Measurements from ENCODE around the gene ITGA2B. TPM values are rescaled to one million over a fixed set of nuclear protein-coding genes. Genes with fewer than 3 reads are reported as not detected.

ITGA2B gene
- total and polyA plus RNA-seq, 2 experiments from 2014 or later = 13.3 to 13.9 TPM

DNA sequence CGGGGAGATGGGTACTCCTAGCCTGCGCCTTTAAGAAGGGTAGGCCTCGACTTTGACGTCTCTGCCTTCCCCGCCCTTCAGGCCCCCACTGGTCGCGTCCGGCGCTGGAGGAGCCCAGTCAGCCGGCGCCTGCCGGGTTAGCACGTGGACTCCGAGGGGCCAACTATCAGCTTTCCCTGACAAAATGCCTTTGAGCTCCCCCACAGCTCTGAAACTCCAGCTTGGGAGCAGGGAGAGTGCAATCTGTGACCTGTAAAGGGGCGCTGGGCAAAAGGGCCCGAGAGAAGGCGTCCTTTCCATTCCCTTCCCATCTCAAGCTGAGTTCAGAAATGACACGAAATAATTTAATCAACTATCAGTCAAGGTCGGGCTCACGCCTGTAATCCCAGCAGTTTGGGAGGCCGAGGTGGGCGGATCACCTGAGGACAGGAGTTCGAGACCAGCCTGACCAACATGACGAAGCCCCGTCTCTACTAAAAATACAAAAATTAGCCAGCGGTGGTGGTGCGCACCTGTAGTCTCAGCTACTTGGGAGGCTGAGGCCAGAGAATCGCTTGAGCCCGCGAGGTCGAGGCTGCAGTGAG lies 62.5 kb downstream of the ITGA2B start:
- H3K36me3 Mint-ChIP-seq (ENCODE audit: low read depth) = peaks cover 7% of the 10 kb centered on the region; the same call in 2 of the 3 replicates
- no peaks in the 10 kb centered on the region for H3K9me3 Mint-ChIP-seq
- H3K79me2 ChIP-seq (replicated peaks; ENCODE audit: insufficient read depth) = peaks cover 9% of the 10 kb centered on the region
- H3K27me3 Mint-ChIP-seq (ENCODE audit: insufficient read depth, low read depth, poor library complexity) = peaks cover 24% of the 10 kb centered on the region
- ATAC-seq = peak; percentile 61
- H3K4me3 ChIP-seq = peak overlapping the region; percentile 42; the same call in 1 of the 2 replicates
- no peak overlapping the region for H3K27ac ChIP-seq (ENCODE audit: low read depth)
- H2AFZ ChIP-seq = no peak overlapping the region
- H3K36me3 ChIP-seq (ENCODE audit: insufficient read depth) = 0 out of 2 replicates have a peak, but pooled peaks cover 4% of the 10 kb centered on the region
- H3K27me3 ChIP-seq (ENCODE audit: insufficient read depth) = peaks cover 16% of the 10 kb centered on the region
- no peak for TF ChIP-seq ZNF331 (CRISPR knock-in tag; IDR thresholded peaks at IDR 0.05; ENCODE audit: low read depth)
- peak; percentile 14 for TF ChIP-seq EZH2 (IDR thresholded peaks at IDR 0.05; ENCODE audit: low read depth, unreplicated experiment)
- TF ChIP-seq CREB1 (CRISPR knock-in tag; IDR thresholded peaks at IDR 0.05; ENCODE audit: low read depth) = peak; percentile 68
- TF ChIP-seq NANOG (IDR thresholded peaks at IDR 0.05; ENCODE audit: borderline replicate concordance) = no peak
- no peaks in the 10 kb centered on the region for H3K9me2 ChIP-seq (ENCODE audit: insufficient read depth)
- H3K4me1 Mint-ChIP-seq = peaks cover 11% of the 10 kb centered on the region; the same call in 2 of the 3 replicates
- H3K4me1 ChIP-seq (ENCODE audit: insufficient read depth) = no peaks in the 10 kb centered on the region; the same call in 1 of the 2 replicates
- peaks cover 8% of the 10 kb centered on the region; the same call in 1 of the 2 replicates for H3F3A ChIP-seq (replicated peaks; ENCODE audit: low read depth)
- peak overlapping the region; percentile 53; the same call in 1 of the 2 replicates for H3K4me2 ChIP-seq
- no peaks in the 10 kb centered on the region for H4K20me1 ChIP-seq (replicated peaks; ENCODE audit: insufficient read depth)
- H3K4me3 Mint-ChIP-seq = peak overlapping the region; percentile 54; the same call in 2 of the 3 replicates
- DNase-seq (ENCODE audit: low spot score) = peak; percentile 99
- no peak overlapping the region for H3K27ac Mint-ChIP-seq

DNA sequence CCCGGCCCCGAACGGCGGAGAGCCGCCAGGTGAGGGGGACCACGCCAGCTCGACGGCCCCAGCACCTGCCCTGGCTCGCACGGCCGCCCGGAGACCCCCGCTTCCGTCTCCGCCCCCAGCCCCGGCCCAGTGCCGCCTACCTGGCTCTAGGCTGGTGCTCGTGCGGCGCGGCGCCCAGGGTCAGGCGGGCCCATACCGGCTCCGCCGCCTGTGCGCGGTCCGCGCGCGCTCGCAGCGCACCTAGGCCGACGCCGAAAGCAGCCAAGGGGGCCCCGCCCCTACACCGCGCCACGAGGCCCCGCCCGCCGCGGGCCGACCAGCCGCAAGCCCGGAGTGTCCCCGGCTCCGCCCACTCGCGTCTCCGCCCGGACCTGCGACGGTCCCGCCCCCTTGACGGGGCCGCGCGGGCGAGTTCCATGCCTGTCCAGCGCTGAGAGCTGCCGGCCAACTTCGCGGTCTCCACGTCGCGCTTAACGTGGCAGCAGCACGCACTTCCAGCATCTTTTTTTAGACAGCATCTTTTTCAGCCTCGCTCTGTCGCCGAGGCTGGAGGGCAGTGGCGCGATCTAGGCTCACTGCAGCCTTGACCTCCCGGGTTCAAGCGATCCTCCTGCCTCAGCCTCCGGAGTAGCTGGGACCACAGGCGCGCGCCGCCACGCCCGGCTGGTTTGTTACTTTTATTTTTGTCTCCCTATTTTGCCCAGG lies 64.7 kb downstream of the ITGA2B start, which contains the start of gene SLC25A39:
Gene SLC25A39 (minus strand): TSS at position 253 of the 705 bp plus-strand sequence. CDS start 1,261 bp downstream, outside the sequence.
- Histone ChIP-seq H3K27me3 (ENCODE audit: insufficient read depth) (peaks cover 16% of the 10 kb centered on the region), H4K20me1 (replicated peaks; ENCODE audit: insufficient read depth) (no peaks in the 10 kb centered on the region), H3K36me3 (ENCODE audit: insufficient read depth) (0 out of 2 replicates have a peak, but pooled peaks cover 4% of the 10 kb centered on the region), H3K4me2 (peak within 1 kb of the TSS; percentile 92), H2AFZ (peak within 1 kb of the TSS; percentile 90), H3K27ac (ENCODE audit: low read depth) (no peak within 1 kb of the TSS), H3F3A (replicated peaks; ENCODE audit: low read depth) (peaks cover 8% of the 10 kb centered on the region; the same call in 1 of the 2 replicates), H3K4me1 (ENCODE audit: insufficient read depth) (no peaks in the 10 kb centered on the region; the same call in 1 of the 2 replicates), H3K4me3 (peak within 1 kb of the TSS; percentile 89), H3K79me2 (replicated peaks; ENCODE audit: insufficient read depth) (peaks cover 9% of the 10 kb centered on the region), H3K9me2 (ENCODE audit: insufficient read depth) (no peaks in the 10 kb centered on the region)
- peak; percentile 76 for ATAC-seq
- Mint-ChIP-seq H3K4me1 (peaks cover 7% of the 10 kb centered on the region; the same call in 2 of the 3 replicates), H3K36me3 (ENCODE audit: low read depth) (peaks cover 26% of the 10 kb centered on the region), H3K27me3 (ENCODE audit: insufficient read depth, low read depth, poor library complexity) (peaks cover 29% of the 10 kb centered on the region), H3K9me3 (no peaks in the 10 kb centered on the region), H3K27ac (peak within 1 kb of the TSS; percentile 62; the same call in 1 of the 2 replicates), H3K4me3 (peak within 1 kb of the TSS; percentile 92)
- peak; percentile 63; the same call in 1 of the 2 replicates for TF ChIP-seq CREB1 (CRISPR knock-in tag; IDR thresholded peaks at IDR 0.05; ENCODE audit: low read depth)
- TF ChIP-seq EZH2phosphoT487 (IDR thresholded peaks at IDR 0.05; ENCODE audit: unreplicated experiment) = no peak
- TF ChIP-seq POLR2AphosphoS5 (IDR thresholded peaks at IDR 0.05; ENCODE audit: low read depth) = peak; percentile 69
- DNase-seq (ENCODE audit: low spot score) = peak; percentile 93

DNA sequence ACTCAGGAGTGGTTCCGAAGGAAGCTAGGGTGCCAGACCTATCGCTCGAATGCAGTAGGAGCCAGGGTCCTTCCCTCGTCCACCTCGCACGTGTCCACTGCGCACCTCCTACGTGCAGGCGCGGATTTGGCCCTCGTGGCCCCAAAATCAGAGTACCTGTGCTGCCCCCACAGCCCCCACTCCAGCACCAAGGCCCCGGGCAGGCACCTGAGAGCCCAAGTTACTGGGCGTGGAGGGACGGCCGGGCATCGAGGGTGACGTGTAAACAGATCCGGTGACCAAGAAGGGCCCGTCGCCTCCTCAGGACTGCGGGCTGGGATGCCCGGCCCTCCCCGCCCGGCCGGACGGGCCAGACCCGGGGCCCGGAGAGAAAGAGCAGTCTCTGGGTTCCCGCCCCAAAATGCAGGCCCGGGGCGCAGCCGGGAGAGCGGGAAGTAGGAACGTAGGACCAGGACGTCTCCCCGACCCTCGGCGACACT lies 65.3 kb downstream of the ITGA2B start:
- no peak for DNase-seq (ENCODE audit: low spot score)
- no peak overlapping the region for H3K27ac ChIP-seq (ENCODE audit: low read depth)
- no peaks in the 10 kb centered on the region; the same call in 1 of the 2 replicates for H3K4me1 ChIP-seq (ENCODE audit: insufficient read depth)
- H3F3A ChIP-seq (replicated peaks; ENCODE audit: low read depth) = peaks cover 8% of the 10 kb centered on the region; the same call in 1 of the 2 replicates
- H4K20me1 ChIP-seq (replicated peaks; ENCODE audit: insufficient read depth) = no peaks in the 10 kb centered on the region
- no peak overlapping the region; the same call in 1 of the 2 replicates for H3K27ac Mint-ChIP-seq
- H3K79me2 ChIP-seq (replicated peaks; ENCODE audit: insufficient read depth) = peaks cover 9% of the 10 kb centered on the region
- peaks cover 16% of the 10 kb centered on the region for H3K27me3 ChIP-seq (ENCODE audit: insufficient read depth)
- H3K4me3 Mint-ChIP-seq = peak overlapping the region; percentile 92
- peak overlapping the region; percentile 92 for H3K4me2 ChIP-seq
- no peaks in the 10 kb centered on the region for H3K9me3 Mint-ChIP-seq
- H2AFZ ChIP-seq = no peak overlapping the region
- H3K4me1 Mint-ChIP-seq = peaks cover 12% of the 10 kb centered on the region
- ATAC-seq = peak; percentile 2; the same call in 1 of the 3 replicates
- H3K9me2 ChIP-seq (ENCODE audit: insufficient read depth) = no peaks in the 10 kb centered on the region
- H3K4me3 ChIP-seq = peak overlapping the region; percentile 89
- H3K27me3 Mint-ChIP-seq (ENCODE audit: insufficient read depth, low read depth, poor library complexity) = peaks cover 33% of the 10 kb centered on the region
- 0 out of 2 replicates have a peak, but pooled peaks cover 4% of the 10 kb centered on the region for H3K36me3 ChIP-seq (ENCODE audit: insufficient read depth)
- peaks cover 32% of the 10 kb centered on the region for H3K36me3 Mint-ChIP-seq (ENCODE audit: low read depth)
- TF ChIP-seq, protein P1, sequence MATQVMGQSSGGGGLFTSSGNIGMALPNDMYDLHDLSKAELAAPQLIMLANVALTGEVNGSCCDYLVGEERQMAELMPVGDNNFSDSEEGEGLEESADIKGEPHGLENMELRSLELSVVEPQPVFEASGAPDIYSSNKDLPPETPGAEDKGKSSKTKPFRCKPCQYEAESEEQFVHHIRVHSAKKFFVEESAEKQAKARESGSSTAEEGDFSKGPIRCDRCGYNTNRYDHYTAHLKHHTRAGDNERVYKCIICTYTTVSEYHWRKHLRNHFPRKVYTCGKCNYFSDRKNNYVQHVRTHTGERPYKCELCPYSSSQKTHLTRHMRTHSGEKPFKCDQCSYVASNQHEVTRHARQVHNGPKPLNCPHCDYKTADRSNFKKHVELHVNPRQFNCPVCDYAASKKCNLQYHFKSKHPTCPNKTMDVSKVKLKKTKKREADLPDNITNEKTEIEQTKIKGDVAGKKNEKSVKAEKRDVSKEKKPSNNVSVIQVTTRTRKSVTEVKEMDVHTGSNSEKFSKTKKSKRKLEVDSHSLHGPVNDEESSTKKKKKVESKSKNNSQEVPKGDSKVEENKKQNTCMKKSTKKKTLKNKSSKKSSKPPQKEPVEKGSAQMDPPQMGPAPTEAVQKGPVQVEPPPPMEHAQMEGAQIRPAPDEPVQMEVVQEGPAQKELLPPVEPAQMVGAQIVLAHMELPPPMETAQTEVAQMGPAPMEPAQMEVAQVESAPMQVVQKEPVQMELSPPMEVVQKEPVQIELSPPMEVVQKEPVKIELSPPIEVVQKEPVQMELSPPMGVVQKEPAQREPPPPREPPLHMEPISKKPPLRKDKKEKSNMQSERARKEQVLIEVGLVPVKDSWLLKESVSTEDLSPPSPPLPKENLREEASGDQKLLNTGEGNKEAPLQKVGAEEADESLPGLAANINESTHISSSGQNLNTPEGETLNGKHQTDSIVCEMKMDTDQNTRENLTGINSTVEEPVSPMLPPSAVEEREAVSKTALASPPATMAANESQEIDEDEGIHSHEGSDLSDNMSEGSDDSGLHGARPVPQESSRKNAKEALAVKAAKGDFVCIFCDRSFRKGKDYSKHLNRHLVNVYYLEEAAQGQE (IDR thresholded peaks at IDR 0.05; ENCODE audit: unreplicated experiment) = no peak
- TF ChIP-seq, protein P2, sequence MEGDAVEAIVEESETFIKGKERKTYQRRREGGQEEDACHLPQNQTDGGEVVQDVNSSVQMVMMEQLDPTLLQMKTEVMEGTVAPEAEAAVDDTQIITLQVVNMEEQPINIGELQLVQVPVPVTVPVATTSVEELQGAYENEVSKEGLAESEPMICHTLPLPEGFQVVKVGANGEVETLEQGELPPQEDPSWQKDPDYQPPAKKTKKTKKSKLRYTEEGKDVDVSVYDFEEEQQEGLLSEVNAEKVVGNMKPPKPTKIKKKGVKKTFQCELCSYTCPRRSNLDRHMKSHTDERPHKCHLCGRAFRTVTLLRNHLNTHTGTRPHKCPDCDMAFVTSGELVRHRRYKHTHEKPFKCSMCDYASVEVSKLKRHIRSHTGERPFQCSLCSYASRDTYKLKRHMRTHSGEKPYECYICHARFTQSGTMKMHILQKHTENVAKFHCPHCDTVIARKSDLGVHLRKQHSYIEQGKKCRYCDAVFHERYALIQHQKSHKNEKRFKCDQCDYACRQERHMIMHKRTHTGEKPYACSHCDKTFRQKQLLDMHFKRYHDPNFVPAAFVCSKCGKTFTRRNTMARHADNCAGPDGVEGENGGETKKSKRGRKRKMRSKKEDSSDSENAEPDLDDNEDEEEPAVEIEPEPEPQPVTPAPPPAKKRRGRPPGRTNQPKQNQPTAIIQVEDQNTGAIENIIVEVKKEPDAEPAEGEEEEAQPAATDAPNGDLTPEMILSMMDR (conservative IDR thresholded peaks at IDR 0.05; ENCODE audit: low read depth in 2 of 2) = no peak
- TF ChIP-seq ZNF114 (CRISPR knock-in tag; IDR thresholded peaks at IDR 0.05) = no peak
- TF ChIP-seq, protein P3, sequence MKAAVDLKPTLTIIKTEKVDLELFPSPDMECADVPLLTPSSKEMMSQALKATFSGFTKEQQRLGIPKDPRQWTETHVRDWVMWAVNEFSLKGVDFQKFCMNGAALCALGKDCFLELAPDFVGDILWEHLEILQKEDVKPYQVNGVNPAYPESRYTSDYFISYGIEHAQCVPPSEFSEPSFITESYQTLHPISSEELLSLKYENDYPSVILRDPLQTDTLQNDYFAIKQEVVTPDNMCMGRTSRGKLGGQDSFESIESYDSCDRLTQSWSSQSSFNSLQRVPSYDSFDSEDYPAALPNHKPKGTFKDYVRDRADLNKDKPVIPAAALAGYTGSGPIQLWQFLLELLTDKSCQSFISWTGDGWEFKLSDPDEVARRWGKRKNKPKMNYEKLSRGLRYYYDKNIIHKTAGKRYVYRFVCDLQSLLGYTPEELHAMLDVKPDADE (IDR thresholded peaks at IDR 0.05) = no peak
- TF ChIP-seq POLR2AphosphoS5 (IDR thresholded peaks at IDR 0.05; ENCODE audit: low read depth) = no peak
